ENCODE data around the gene ZBTB42.

The ZBTB42 gene

DNA sequence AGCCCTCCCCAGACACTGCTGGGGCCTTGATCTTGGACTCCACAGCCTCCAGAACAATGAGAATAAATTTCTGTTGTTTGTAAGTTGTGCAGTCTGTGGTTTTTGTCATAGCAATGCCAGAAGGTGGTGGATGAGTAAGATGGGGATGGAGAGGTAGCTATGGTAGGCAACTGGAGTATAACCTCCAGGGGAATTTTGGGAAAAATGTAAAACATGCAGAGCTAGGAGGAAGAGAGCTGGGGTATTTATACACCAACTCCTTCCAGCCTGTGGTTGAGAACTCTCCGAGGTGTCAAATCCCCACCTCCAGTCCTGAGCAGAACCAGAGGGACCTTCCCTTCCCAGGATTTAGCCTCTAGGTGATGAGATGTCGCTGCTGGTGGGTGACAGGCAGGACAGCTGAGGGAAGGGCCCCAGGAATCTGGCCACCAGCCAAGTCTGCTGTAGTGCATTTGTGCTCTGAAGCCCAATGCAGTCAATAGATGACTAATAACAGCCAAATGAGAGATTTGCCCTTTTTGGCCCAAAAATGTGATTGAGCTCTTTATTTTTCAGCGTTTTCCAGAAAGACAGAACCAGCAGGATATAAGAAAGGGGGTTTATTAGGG is 45.0 kb downstream of the ZBTB42 start:
- H3K4me3 ChIP-seq (ENCODE audit: low read depth, low read length) = no peak overlapping the region
- no peak overlapping the region for H3K9ac ChIP-seq (ENCODE audit: low read depth, low read length)
- H3K36me3 ChIP-seq (ENCODE audit: control insufficient read depth, insufficient read depth, low read length) = no peaks in the 10 kb centered on the region
- H3K27me3 ChIP-seq (ENCODE audit: control insufficient read depth, insufficient read depth, low read length) = peaks cover 43% of the 10 kb centered on the region
- no peaks in the 10 kb centered on the region for H3K4me1 ChIP-seq (ENCODE audit: control insufficient read depth, insufficient read depth, low read length)
- no peaks in the 10 kb centered on the region for H3K9me3 ChIP-seq (ENCODE audit: control insufficient read depth, insufficient read depth, low read length)

DNA sequence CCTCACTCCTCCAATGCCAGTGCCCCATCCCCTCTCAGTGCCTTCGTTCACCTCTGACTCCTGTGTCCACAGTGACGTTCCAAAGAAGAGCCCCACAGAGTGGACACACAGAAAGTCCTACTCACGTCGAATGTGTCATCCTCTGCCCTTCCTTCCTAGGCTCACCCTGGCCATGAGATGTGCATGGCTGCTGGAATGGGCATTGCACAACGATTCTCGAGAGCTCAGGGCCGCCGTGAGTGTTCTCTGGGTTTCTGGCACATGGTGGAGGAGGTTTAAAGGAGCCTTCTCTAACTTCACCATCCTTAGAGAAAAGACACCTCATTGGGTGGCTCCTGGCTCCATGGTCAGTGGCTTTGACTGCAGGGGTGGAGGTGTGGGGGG is 51.4 kb downstream of the ZBTB42 start:
- peaks cover 7% of the 10 kb centered on the region for H3K4me1 ChIP-seq (ENCODE audit: control insufficient read depth, insufficient read depth, low read length)
- H3K4me3 ChIP-seq (ENCODE audit: low read depth, low read length) = no peak overlapping the region
- H3K27me3 ChIP-seq (ENCODE audit: control insufficient read depth, insufficient read depth, low read length) = peaks cover 8% of the 10 kb centered on the region
- H3K36me3 ChIP-seq (ENCODE audit: control insufficient read depth, insufficient read depth, low read length) = no peaks in the 10 kb centered on the region
- no peak overlapping the region for H3K9ac ChIP-seq (ENCODE audit: low read depth, low read length)
- no peaks in the 10 kb centered on the region for H3K9me3 ChIP-seq (ENCODE audit: control insufficient read depth, insufficient read depth, low read length)
